Naive thymus-derived CD4-positive, alpha-beta T cell (primary cell): Measurements from ENCODE around the gene SPP1. TPM values are rescaled to one million over a fixed set of nuclear protein-coding genes. Genes with fewer than 3 reads are reported as not detected.

ENCODE experiments used
- ATAC-seq: fragments of 150-1000 bp; cut with Tn5 transposase; 2 replicates; pipeline ENCODE4 v1.10.0; 2021; ENCODE audit warnings: mild to moderate bottlenecking, moderate library complexity
- CTCF ChIA-PET: fragments of 350-600 bp; sonication (Branson Sonifier 250); formaldehyde crosslinking; loops from one replicate; lab custom pipeline; 2021; ENCODE audit warnings: antibody characterized with exemption; lab: Charles Lee
- POLR2A ChIA-PET: fragments of 350-600 bp; sonication (Branson Sonifier 250); formaldehyde crosslinking; loops from one replicate; lab custom pipeline; 2021; ENCODE audit warnings: antibody characterized with exemption, inconsistent platforms; lab: Charles Lee
- DNase-seq, 9 donors: peaks; one replicate each; pipeline versions ENCODE4 v3.0.0 to v3.0.0-alpha.2; 2020 to 2022; ENCODE audit warnings: mixed read lengths in 1 of 9
- H3K27ac ChIP-seq: one replicate; pipeline ENCODE4 v1.7.0; 2013; ENCODE audit warnings: mild to moderate bottlenecking, low read depth, low read length, moderate library complexity
- H3K27me3 ChIP-seq, 2 donors: one replicate each; pipeline ENCODE4 v1.7.0; 2013; ENCODE audit warnings: low read length in 2 of 2, mild to moderate bottlenecking in 2 of 2, moderate library complexity in 2 of 2; ENCODE audit not compliant: control insufficient read depth in 2 of 2, insufficient read depth in 2 of 2
- H3K36me3 ChIP-seq, 3 experiments: 1 replicate in 2 of 3; 2 replicates in 1 of 3; pipeline ENCODE4 v1.7.0; 2013; ENCODE audit warnings: low read length in 3 of 3, mild to moderate bottlenecking in 3 of 3, moderate library complexity in 1 of 3; ENCODE audit not compliant: insufficient read depth in 3 of 3, control insufficient read depth in 2 of 3
- H3K4me1 ChIP-seq, 2 donors: one replicate each; pipeline ENCODE4 v1.7.0; 2013; ENCODE audit warnings: low read length in 2 of 2, mild to moderate bottlenecking in 2 of 2, moderate library complexity in 1 of 2; ENCODE audit not compliant: control insufficient read depth in 2 of 2, insufficient read depth in 2 of 2
- H3K4me3 ChIP-seq: 2 replicates; pipeline ENCODE4 v1.7.0; 2013; ENCODE audit warnings: mild to moderate bottlenecking, low read length
- H3K9me3 ChIP-seq, 3 experiments: 1 replicate in 2 of 3; 2 replicates in 1 of 3; pipeline ENCODE4 v1.7.0; 2013; ENCODE audit warnings: low read length in 3 of 3; ENCODE audit not compliant: control insufficient read depth in 2 of 3
- H3K27ac Mint-ChIP-seq, 9 donors: one replicate each; pipeline ENCODE4 v1.8.0; 2020 to 2022; ENCODE audit warnings: mixed read lengths in 9 of 9, mild to moderate bottlenecking in 8 of 9, moderate library complexity in 5 of 9, inconsistent platforms in 2 of 9
- H3K27me3 Mint-ChIP-seq, 5 donors: one replicate each; pipeline ENCODE4 v1.8.0; 2021 to 2022; ENCODE audit warnings: mixed read lengths in 5 of 5, mild to moderate bottlenecking in 1 of 5
- H3K36me3 Mint-ChIP-seq, 5 donors: one replicate each; pipeline ENCODE4 v1.8.0; 2020 to 2022; ENCODE audit warnings: mixed read lengths in 5 of 5, mild to moderate bottlenecking in 3 of 5, inconsistent platforms in 1 of 5
- H3K4me1 Mint-ChIP-seq, 7 donors: one replicate each; pipeline ENCODE4 v1.8.0; 2020 to 2022; ENCODE audit warnings: mixed read lengths in 7 of 7, mild to moderate bottlenecking in 3 of 7, inconsistent platforms in 1 of 7
- H3K4me3 Mint-ChIP-seq, 10 donors: one replicate each; pipeline ENCODE4 v1.8.0; 2020 to 2022; ENCODE audit warnings: mild to moderate bottlenecking in 10 of 10, mixed read lengths in 10 of 10, moderate library complexity in 6 of 10, inconsistent platforms in 2 of 10
- H3K9me3 Mint-ChIP-seq, 11 donors: one replicate each; pipeline ENCODE4 v1.8.0; 2020 to 2022; ENCODE audit warnings: mixed read lengths in 11 of 11, mild to moderate bottlenecking in 4 of 11, inconsistent platforms in 1 of 11, moderate library complexity in 1 of 11
- intact Hi-C, 2 donors: fragments of 100-400 bp; cut with micrococcal nuclease; formaldehyde crosslinking; loops; one replicate each; pipeline ENCODE4 v1.15.1; 2023
- polyA plus RNA-seq, 2 donors: library from polyadenylated mRNA; unstranded; fragments of 300-500 nt; fragmentation: Illumina TruSeq; gene quantifications; one replicate each; pipeline ENCODE4 v1.2.3, GENCODE V29; 2021
- total RNA-seq, 6 experiments: library from RNA in 5 of 6; stranded (reverse) in 5 of 6; gene quantifications; 1 replicate in 5 of 6; 2 replicates in 1 of 6; pipeline ENCODE4 v1.2.3 and lab custom pipeline; 2021 to 2026

SPP1 gene
- total and polyA plus RNA-seq, 7 experiments from 2014 or later, result 1.6 to 28.5 (median 21.6) TPM; not detected in 4

DNA sequence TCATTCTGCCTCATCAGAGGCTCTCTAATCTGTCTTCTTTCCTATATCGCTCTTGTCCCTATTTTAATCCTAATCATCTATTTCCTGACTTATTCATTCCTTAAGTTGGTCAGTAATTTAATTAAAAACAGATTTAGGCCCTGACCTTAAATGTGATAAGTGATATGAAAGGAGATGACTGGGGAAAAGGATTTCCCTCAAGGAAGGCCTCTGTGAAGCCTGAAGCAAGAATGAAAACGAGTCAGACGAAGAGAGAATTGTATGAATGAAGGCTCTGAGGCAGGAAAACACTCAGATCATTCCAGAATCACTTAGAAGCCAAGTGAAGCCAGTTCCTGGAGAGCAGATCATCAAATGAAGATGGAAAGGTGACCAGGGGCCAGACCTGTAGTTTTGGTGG, 54.0 kb downstream of the SPP1 start:
- Histone ChIP-seq H3K9me3 (peaks cover 0 to 13% (median 0%) of the 10 kb centered on the region in 3 experiments), H3K4me3 (no peak overlapping the region), H3K4me1 (no peaks in the 10 kb centered on the region), H3K27ac (no peak overlapping the region), H3K27me3 (no peaks in the 10 kb centered on the region), H3K36me3 (no peaks in the 10 kb centered on the region)
- Mint-ChIP-seq H3K9me3 (peaks cover 5 to 16% (median 9%) of the 10 kb centered on the region in 11 donors), H3K4me3 (no peak overlapping the region), H3K27ac (no peak overlapping the region), H3K36me3 (peaks cover 10 to 36% (median 21%) of the 10 kb centered on the region in 5 donors), H3K27me3 (no peaks in the 10 kb centered on the region), H3K4me1 (peaks cover 0 to 14% (median 0%) of the 10 kb centered on the region in 7 donors)
- POLR2A ChIA-PET, result interaction anchor here (0.8 kb wide), 1 partner anchor 593 kb away, joined by 3 read pairs; no protein-coding TSS in a partner anchor
- DNase-seq, result no peak
- intact Hi-C loops, result no loop called here
- CTCF ChIA-PET, result interaction anchor here (0.7 to 3.5 kb wide), 2 partner anchors 40 to 182 kb away, joined by 3 to 14 read pairs; no protein-coding TSS in a partner anchor
- no peak for ATAC-seq

- Histone ChIP-seq H3K27ac (no peak overlapping the region), H3K27me3 (no peaks in the 10 kb centered on the region), H3K9me3 (peaks cover 0 to 11% (median 0%) of the 10 kb centered on the region in 3 experiments), H3K36me3 (no peaks in the 10 kb centered on the region), H3K4me3 (no peak overlapping the region), H3K4me1 (no peaks in the 10 kb centered on the region)
- intact Hi-C loops, result loop anchor here in 1 of 2 donors (10.0 kb wide), 1 partner anchor 344 kb away; the partner anchor contains the start of gene HERC6
- Mint-ChIP-seq H3K27ac (peak overlapping the region in 2 of 9 donors; percentile 5 to 65), H3K4me1 (peaks cover 0 to 14% (median 0%) of the 10 kb centered on the region in 7 donors), H3K27me3 (no peaks in the 10 kb centered on the region), H3K4me3 (no peak overlapping the region), H3K36me3 (peaks cover 13 to 30% (median 23%) of the 10 kb centered on the region in 5 donors), H3K9me3 (peaks cover 3 to 13% (median 7%) of the 10 kb centered on the region in 11 donors)
- no peak for ATAC-seq
- DNase-seq, result no peak
- ChIA-PET CTCF (interaction anchor here (0.6 to 3.5 kb wide), 3 partner anchors 41 to 181 kb away, joined by 3 to 14 read pairs (median 3); no protein-coding TSS in a partner anchor), POLR2A (interaction anchor here (0.6 kb wide), 1 partner anchor 395 kb away, joined by 3 read pairs; no protein-coding TSS in a partner anchor)
These were observed 55.2 kb downstream of the SPP1 start for GRCh38 chr4:88030565-88031310.

Other genes with a start within 250 kb of the SPP1 start
- not detected for gene IBSP, start 176.2 kb upstream of the SPP1 start, total RNA-seq
- not detected for gene IBSP, start 176.2 kb upstream of the SPP1 start, polyA plus RNA-seq
- gene MEPE, start 142.7 kb upstream of the SPP1 start, total RNA-seq, result not detected
- not detected for gene MEPE, start 142.7 kb upstream of the SPP1 start, polyA plus RNA-seq
- gene PKD2, start 31.9 kb downstream of the SPP1 start, total RNA-seq, result 10 to 100 TPM in 1 of 5 experiments, 1 to 10 TPM in 4; 4.9 to 16.1 (median 6.8) TPM
- 1 to 10 TPM; 2.7 to 7.1 TPM for gene PKD2, start 31.9 kb downstream of the SPP1 start, polyA plus RNA-seq
- under 1 TPM in 3 of 5 experiments, not detected in 2; 0.27 to 0.67 (median 0.65) TPM for gene ABCG2, start 182.9 kb downstream of the SPP1 start, total RNA-seq
- under 1 TPM in 1 of 2 donors, not detected in 1; 0.26 TPM for gene ABCG2, start 182.9 kb downstream of the SPP1 start, polyA plus RNA-seq